ENCODE results near the gene OVCH2. TPM values are rescaled to one million over a fixed set of nuclear protein-coding genes. Genes with fewer than 3 reads are reported as not detected.

Gene OVCH2
- total RNA-seq, 2 donors from 2014 or later: not detected

- TF ChIP-seq, protein P1, sequence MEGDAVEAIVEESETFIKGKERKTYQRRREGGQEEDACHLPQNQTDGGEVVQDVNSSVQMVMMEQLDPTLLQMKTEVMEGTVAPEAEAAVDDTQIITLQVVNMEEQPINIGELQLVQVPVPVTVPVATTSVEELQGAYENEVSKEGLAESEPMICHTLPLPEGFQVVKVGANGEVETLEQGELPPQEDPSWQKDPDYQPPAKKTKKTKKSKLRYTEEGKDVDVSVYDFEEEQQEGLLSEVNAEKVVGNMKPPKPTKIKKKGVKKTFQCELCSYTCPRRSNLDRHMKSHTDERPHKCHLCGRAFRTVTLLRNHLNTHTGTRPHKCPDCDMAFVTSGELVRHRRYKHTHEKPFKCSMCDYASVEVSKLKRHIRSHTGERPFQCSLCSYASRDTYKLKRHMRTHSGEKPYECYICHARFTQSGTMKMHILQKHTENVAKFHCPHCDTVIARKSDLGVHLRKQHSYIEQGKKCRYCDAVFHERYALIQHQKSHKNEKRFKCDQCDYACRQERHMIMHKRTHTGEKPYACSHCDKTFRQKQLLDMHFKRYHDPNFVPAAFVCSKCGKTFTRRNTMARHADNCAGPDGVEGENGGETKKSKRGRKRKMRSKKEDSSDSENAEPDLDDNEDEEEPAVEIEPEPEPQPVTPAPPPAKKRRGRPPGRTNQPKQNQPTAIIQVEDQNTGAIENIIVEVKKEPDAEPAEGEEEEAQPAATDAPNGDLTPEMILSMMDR (IDR thresholded peaks at IDR 0.05): no peak
- Histone ChIP-seq H3K9me3 (no peaks in the 10 kb centered on the region), H3K27me3 (no peaks in the 10 kb centered on the region), H3K36me3 (peaks cover 11% of the 10 kb centered on the region), H3K4me1 (peaks cover 0 to 14% of the 10 kb centered on the region in 2 donors), H3K27ac (no peak overlapping the region), H3K4me3 (no peak overlapping the region)
- no peak for DNase-seq (ENCODE audit: low spot score)
Measured at GRCh38 chr11:7668911-7669310, 37.4 kb downstream of the OVCH2 start.

DNA sequence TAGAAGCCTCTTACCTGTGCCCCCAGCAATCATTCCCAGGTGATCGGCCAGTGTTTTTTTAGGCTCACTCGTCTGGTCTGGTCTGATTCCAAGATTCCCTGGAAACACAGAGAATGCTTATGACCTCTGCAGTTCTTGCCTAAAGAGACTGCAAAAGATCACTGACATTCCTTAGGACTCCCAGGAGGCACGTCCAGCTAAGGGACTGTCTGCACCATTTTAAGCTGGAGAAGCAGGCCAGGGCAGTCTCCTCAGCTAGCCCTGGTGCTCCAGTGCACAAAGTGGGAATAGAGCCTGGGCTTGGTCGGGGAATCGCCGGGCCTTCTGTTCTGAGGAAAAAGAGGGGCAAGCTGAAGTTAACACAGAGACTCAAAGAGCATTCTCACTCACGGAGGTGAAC is 37.8 kb downstream of the OVCH2 start:
- Histone ChIP-seq H3K9me3 (no peaks in the 10 kb centered on the region), H3K4me1 (peaks cover 0 to 11% of the 10 kb centered on the region in 2 donors), H3K27me3 (no peaks in the 10 kb centered on the region), H3K36me3 (peaks cover 11% of the 10 kb centered on the region), H3K4me3 (no peak overlapping the region), H3K27ac (no peak overlapping the region)
- TF ChIP-seq, protein P1 (IDR thresholded peaks at IDR 0.05): no peak
- DNase-seq (ENCODE audit: low spot score): no peak

- peaks cover 11% of the 10 kb centered on the region for H3K36me3 ChIP-seq
- no peak overlapping the region for H3K4me3 ChIP-seq
- TF ChIP-seq, protein P1 (IDR thresholded peaks at IDR 0.05): no peak
- no peak overlapping the region for H3K27ac ChIP-seq
- H3K27me3 ChIP-seq: no peaks in the 10 kb centered on the region
- no peak for DNase-seq (ENCODE audit: low spot score)
- no peaks in the 10 kb centered on the region for H3K9me3 ChIP-seq
- H3K4me1 ChIP-seq: peaks cover 0 to 3% of the 10 kb centered on the region in 2 donors
Measured at GRCh38 chr11:7667460-7667859, 38.8 kb downstream of the OVCH2 start.

DNA sequence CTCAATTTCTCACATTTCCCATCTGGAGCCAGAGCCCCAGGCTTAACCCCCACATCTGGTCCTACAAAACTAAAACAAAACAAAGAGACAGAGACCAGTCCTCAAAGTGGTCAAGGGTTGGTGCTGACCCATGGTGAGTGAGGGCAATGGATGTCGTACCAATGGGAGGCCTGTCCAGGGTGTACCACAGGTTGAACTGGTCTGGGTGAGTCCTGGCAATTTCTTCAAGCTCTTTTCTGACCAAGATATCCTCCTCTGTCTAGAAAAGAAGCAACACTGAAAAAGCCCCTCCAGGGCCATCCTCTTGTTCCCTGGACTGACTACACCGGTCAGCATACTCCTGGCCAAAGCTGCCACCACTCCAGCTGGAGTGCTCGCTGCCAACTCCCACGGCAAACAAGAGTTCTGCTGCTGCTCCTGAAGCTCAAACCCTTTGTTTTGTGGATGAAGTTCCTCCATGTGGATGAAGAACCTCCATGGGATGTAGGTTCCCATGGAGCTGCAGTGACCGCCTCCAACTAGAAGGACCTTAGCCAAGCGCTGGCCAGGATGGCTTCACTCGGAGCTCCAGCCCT is 39.9 kb downstream of the OVCH2 start:
- Histone ChIP-seq H3K27me3 (no peaks in the 10 kb centered on the region), H3K9me3 (no peaks in the 10 kb centered on the region), H3K4me1 (no peaks in the 10 kb centered on the region), H3K36me3 (peaks cover 11% of the 10 kb centered on the region), H3K4me3 (no peak overlapping the region), H3K27ac (no peak overlapping the region)
- TF ChIP-seq, protein P1 (IDR thresholded peaks at IDR 0.05): no peak
- no peak for DNase-seq (ENCODE audit: low spot score)

- Histone ChIP-seq H3K4me1 (no peaks in the 10 kb centered on the region), H3K27me3 (no peaks in the 10 kb centered on the region), H3K36me3 (peaks cover 11% of the 10 kb centered on the region), H3K4me3 (no peak overlapping the region), H3K9me3 (no peaks in the 10 kb centered on the region), H3K27ac (no peak overlapping the region)
- TF ChIP-seq, protein P1 (IDR thresholded peaks at IDR 0.05): peak; percentile 79 to 91
- peak; percentile 83 for DNase-seq (ENCODE audit: low spot score)
Measured at GRCh38 chr11:7665473-7666291, 40.6 kb downstream of the OVCH2 start.
